HG03108 (cell line): Measurements from ENCODE around the gene EXOC3.

Experiments
- ATAC-seq: cut with Tn5 transposase; IDR thresholded peaks from one replicate; pipeline ENCODE4 v1.9.1; 2021; ENCODE audit warnings: moderate library complexity; ENCODE audit not compliant: unreplicated experiment

Gene EXOC3

GRCh38 chr5:454936-455335 is 12.0 kb downstream of the EXOC3 start:
- no peak for ATAC-seq

GRCh38 chr5:455806-456205 is 12.8 kb downstream of the EXOC3 start:
- ATAC-seq = no peak

GRCh38 chr5:456351-457194 is 13.6 kb downstream of the EXOC3 start:
- no peak for ATAC-seq

- ATAC-seq = no peak
Observed at GRCh38 chr5:457195-457961, 14.4 kb downstream of the EXOC3 start.

GRCh38 chr5:458547-459353 is 15.8 kb downstream of the EXOC3 start:
- ATAC-seq = peak; percentile 44

- ATAC-seq = no peak
Observed at GRCh38 chr5:459562-460272, 16.7 kb downstream of the EXOC3 start.

DNA sequence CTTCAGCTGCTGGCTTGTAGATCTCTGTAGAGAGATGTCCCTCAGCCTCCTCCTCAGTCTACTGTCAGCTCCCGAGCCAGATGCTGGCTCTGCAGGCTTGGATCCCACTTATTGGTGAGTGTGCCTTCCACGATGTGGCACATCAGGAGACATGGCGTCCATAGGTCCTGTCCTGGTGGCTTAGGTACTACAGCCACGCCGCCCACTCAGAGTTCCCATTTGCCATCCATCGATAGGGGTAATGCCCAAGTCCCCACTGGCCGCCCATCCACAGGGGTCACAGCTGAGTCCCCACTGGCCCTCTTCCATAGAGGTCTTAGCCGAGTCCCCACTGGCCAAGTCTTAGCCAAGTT is 17.3 kb downstream of the EXOC3 start:
- ATAC-seq = no peak

DNA sequence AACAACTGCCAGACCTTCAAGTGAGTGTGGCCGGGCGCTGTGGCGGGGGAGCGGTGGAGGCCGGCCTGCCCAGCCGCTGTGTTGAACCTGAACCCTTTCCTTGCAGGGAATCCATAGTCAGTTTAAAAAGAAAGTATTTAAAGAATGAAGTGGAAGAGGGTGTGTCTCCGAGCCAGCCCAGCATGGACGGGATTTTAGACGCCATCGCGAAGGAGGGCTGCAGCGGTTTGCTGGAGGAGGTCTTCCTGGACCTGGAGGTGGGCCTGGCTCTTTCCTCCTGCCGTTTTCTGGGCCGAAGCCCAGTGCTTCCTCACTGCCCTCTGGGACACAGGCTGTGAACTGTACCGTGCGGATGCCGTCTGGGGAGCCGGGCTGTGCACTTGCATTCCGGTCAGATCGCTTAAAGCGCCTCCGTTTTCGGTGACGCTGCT is 19.1 kb downstream of the EXOC3 start:
- no peak for ATAC-seq

DNA sequence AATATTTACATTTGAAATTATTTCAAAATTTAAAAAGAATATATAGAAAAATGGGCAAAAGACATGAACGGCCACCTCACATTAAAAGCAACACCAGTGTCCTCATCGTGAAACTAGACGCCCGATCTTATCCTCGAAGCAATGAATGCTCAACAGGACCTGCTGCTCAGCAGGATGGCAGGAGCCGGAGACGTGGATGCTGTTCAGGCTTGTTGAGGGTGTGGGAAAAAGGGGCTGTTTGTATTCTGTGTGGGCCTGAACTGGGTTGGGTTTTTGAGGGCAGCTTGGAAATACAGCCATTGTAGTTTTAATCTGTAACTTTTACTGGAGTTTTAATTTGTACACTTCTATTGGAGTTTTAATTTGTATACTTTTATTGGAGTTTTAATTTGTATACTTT is 20.3 kb downstream of the EXOC3 start:
- ATAC-seq = no peak

- ATAC-seq = no peak
Observed at GRCh38 chr5:463952-464351, 21.0 kb downstream of the EXOC3 start.

DNA sequence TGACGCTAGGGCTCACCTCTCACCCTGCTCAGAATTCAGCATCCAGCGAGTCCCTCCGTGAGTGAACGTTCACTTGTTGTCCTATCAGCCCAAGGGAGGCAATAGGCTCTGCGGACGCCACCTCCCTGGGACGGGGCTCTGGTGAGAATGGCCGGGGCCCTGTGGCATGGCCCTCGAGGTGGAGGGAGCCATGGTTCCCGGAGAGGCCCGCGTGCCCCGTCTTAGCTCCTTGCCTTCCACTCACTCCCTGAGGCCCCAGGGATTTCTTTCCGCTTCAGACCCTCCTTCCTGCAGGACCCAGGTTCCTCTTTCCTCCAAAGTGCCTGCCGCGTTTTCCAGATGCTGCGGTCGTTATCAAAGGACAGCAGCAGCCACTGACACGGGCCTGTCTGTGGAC is 21.5 kb downstream of the EXOC3 start:
- ATAC-seq = no peak

DNA sequence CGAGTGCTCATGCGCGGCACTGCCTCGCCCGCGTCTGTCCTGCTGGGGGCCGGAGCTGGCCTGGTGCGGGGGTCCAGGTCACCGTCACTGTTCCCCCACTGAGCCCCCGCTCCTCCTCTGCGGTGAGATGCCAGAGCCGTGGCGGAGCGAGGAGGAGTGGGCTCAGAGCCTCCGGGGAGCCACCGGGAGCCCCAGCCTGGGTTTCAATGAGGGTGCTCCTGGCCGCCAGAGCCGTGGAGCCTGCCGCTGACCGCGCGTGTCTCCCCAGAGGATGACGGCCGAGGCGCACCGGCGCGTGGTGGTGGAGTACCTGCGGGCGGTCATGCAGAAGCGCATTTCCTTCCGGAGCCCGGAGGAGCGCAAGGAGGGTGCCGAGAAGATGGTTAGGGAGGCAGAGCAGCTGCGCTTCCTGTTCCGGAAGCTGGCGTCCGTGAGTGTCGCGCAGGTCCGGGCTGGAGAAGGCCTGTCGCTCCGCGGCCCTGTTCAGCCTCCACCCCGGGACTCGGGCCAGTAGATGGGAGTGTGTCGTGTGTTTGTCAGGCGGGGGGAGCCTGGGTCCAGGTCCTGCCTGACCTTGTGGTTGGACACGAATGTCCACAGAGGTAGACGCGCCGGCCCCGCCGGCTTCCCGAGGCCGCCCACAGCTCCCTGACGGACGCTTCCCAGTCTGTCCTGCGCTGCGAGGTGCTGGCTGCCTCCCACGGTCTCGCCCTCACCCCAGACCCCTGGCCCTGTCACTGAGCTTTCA is 22.0 kb downstream of the EXOC3 start:
- no peak for ATAC-seq

GRCh38 chr5:465591-466403 is 22.8 kb downstream of the EXOC3 start:
- ATAC-seq = no peak

DNA sequence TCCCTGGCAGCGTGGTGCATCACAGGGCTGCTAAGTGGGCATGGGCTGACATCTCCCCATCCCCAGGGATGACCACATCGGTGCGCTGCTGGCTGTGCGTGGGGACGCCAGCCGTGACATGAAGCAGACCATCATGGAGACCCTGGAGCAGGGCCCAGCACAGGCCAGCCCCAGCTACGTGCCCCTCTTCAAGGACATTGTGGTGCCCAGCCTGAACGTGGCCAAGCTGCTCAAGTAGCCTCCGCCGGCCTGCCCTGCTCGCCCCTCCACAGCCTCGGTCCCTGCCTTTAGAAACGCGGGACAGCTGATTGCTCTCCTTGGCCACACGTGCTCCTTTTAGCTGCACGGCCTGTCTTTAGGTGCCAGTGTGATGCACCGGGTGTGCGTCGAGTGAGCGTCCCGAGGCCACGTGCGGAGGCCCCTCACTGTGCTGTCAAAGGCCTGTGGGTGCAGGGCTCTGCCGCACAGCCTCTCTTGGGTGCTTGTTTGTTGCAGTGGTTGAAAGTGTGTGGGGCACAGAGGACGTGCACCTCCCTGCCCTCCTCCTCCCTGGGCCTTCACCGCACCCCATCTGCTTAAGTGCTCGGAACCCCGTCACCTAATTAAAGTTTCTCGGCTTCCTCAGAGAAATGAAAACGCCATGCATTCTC is 23.8 kb downstream of the EXOC3 start:
- ATAC-seq = no peak

DNA sequence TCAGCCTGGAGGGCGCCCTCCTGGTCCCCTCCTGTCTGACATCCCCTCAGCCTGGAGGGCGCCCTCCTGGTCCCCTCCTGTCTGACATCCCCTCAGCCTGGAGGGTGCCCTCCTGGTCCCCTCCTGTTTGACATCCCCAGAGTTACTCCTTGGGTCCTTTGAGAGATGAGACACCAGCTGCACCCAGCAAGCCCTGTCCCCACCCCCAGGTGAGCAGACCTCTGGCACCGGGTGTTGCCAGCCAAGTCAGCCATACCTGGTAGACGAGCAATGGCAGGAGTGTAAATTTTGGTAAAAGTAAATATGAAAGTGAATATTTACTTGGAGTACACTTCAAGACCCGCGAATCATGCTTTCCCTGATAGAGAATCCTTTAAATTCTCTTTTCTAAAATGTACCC is 25.4 kb downstream of the EXOC3 start:
- no peak for ATAC-seq

- ATAC-seq = no peak
Observed at GRCh38 chr5:469752-470483, 26.9 kb downstream of the EXOC3 start.

- no peak for ATAC-seq
Observed at GRCh38 chr5:470961-471749, 28.2 kb downstream of the EXOC3 start.

GRCh38 chr5:471750-472058 is 28.7 kb downstream of the EXOC3 start:
- ATAC-seq = no peak
